Peyer's patch (tissue), 4 donors: Measurements from ENCODE around the gene PRM1.

Source experiments
- POLR2A ChIP-seq, 2 donors: fragments of 450-650 bp; IDR thresholded peaks; one replicate each; pipeline ENCODE4 v1.5.1; 2017; ENCODE audit warnings: antibody characterized with exemption in 2 of 2, mild to moderate bottlenecking in 2 of 2, moderate library complexity in 2 of 2
- TF ChIP-seq, protein P1 (sequence below), 6 experiments: fragments of 450-650 bp in 4 of 6; fragments of 200-600 bp in 2 of 6; sonication (generic) in 1 of 6; IDR thresholded peaks; one replicate each; pipeline ENCODE4 v1.5.1; 2017 to 2019; ENCODE audit warnings: antibody characterized with exemption in 6 of 6, mild to moderate bottlenecking in 3 of 6, moderate library complexity in 1 of 6

GRCh38 chr16:11272484-11272883 lies 8.6 kb downstream of the PRM1 start:
- TF ChIP-seq, protein P1, sequence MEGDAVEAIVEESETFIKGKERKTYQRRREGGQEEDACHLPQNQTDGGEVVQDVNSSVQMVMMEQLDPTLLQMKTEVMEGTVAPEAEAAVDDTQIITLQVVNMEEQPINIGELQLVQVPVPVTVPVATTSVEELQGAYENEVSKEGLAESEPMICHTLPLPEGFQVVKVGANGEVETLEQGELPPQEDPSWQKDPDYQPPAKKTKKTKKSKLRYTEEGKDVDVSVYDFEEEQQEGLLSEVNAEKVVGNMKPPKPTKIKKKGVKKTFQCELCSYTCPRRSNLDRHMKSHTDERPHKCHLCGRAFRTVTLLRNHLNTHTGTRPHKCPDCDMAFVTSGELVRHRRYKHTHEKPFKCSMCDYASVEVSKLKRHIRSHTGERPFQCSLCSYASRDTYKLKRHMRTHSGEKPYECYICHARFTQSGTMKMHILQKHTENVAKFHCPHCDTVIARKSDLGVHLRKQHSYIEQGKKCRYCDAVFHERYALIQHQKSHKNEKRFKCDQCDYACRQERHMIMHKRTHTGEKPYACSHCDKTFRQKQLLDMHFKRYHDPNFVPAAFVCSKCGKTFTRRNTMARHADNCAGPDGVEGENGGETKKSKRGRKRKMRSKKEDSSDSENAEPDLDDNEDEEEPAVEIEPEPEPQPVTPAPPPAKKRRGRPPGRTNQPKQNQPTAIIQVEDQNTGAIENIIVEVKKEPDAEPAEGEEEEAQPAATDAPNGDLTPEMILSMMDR (IDR thresholded peaks at IDR 0.05), result no peak
- no peak for TF ChIP-seq POLR2A (IDR thresholded peaks at IDR 0.05)
